HEK293 (cell line): Measurements from ENCODE around the gene SLC7A6.

Experiments
- BCL11A ChIP-seq: fragments of 450-650 bp; formaldehyde crosslinking; IDR thresholded peaks from 2 replicates; pipeline ENCODE4 v1.5.1; 2016; ENCODE audit warnings: low read depth, missing biosample characterization, missing genetic modification characterization
- CTCF ChIP-seq: fragments of 450-650 bp; formaldehyde crosslinking; IDR thresholded peaks from 2 replicates; pipeline ENCODE4 v1.5.1; 2016; ENCODE audit warnings: missing biosample characterization, missing genetic modification characterization
- HOXC10 ChIP-seq: sonication (generic); formaldehyde crosslinking; IDR thresholded peaks from 2 replicates; pipeline ENCODE4 v1.8.1; 2023; ENCODE audit warnings: mild to moderate bottlenecking, missing genetic modification reagents
- IKZF3 ChIP-seq: fragments of 450-650 bp; IDR thresholded peaks from 2 replicates; pipeline ENCODE4 v1.5.0; 2018; ENCODE audit warnings: missing biosample characterization, mild to moderate bottlenecking, missing genetic modification characterization, moderate library complexity
- PATZ1 ChIP-seq: fragments of 450-650 bp; formaldehyde crosslinking; IDR thresholded peaks from 2 replicates; pipeline ENCODE4 v1.5.1; 2016; ENCODE audit warnings: missing biosample characterization, missing genetic modification characterization
- SP2 ChIP-seq: fragments of 450-650 bp; formaldehyde crosslinking; IDR thresholded peaks from 2 replicates; pipeline ENCODE4 v1.5.1; 2016; ENCODE audit warnings: missing biosample characterization, missing genetic modification characterization
- ZBTB11 ChIP-seq: fragments of 450-650 bp; formaldehyde crosslinking; conservative IDR thresholded peaks from 2 replicates; pipeline ENCODE4 v1.5.1; 2016; ENCODE audit warnings: low read depth, missing biosample characterization, missing genetic modification characterization
- ZBTB20 ChIP-seq: fragments of 450-650 bp; formaldehyde crosslinking; IDR thresholded peaks from 2 replicates; pipeline ENCODE4 v1.5.1; 2016; ENCODE audit warnings: missing biosample characterization, missing genetic modification characterization
- ZEB2 ChIP-seq: fragments of 450-650 bp; formaldehyde crosslinking; IDR thresholded peaks from 2 replicates; pipeline ENCODE4 v1.5.1; 2016; ENCODE audit warnings: missing biosample characterization, missing genetic modification characterization
- ZNF121 ChIP-seq: fragments of 450-650 bp; formaldehyde crosslinking; IDR thresholded peaks from 2 replicates; pipeline ENCODE4 v1.5.1; 2016; ENCODE audit warnings: missing biosample characterization, missing genetic modification characterization
- ZNF394 ChIP-seq: fragments of 450-650 bp; formaldehyde crosslinking; IDR thresholded peaks from 2 replicates; pipeline ENCODE4 v1.5.1; 2016; ENCODE audit warnings: missing biosample characterization, missing genetic modification characterization, mild to moderate bottlenecking, moderate library complexity, borderline replicate concordance
- ZNF48 ChIP-seq: fragments of 450-650 bp; formaldehyde crosslinking; IDR thresholded peaks from 2 replicates; pipeline ENCODE4 v1.5.1; 2016; ENCODE audit warnings: missing biosample characterization, missing genetic modification characterization
- ZNF488 ChIP-seq: fragments of 450-650 bp; formaldehyde crosslinking; IDR thresholded peaks from 2 replicates; pipeline ENCODE4 v1.5.1; 2016; ENCODE audit warnings: missing biosample characterization, missing genetic modification characterization
- ZNF510 ChIP-seq: fragments of 450-650 bp; formaldehyde crosslinking; IDR thresholded peaks from 2 replicates; pipeline ENCODE4 v1.5.1; 2018; ENCODE audit warnings: mild to moderate bottlenecking, missing genetic modification characterization, missing biosample characterization; ENCODE audit not compliant: insufficient replicate concordance
- ZNF560 ChIP-seq: fragments of 450-650 bp; formaldehyde crosslinking; IDR thresholded peaks from 2 replicates; pipeline ENCODE4 v1.5.1; 2017; ENCODE audit warnings: missing biosample characterization, missing genetic modification characterization, borderline replicate concordance
- ZNF561 ChIP-seq: fragments of 450-650 bp; IDR thresholded peaks from 2 replicates; pipeline ENCODE4 v1.5.1; 2018; ENCODE audit warnings: missing biosample characterization, missing genetic modification characterization, borderline replicate concordance
- ZNF645 ChIP-seq: fragments of 450-650 bp; formaldehyde crosslinking; IDR thresholded peaks from 2 replicates; pipeline ENCODE4; 2016; ENCODE audit warnings: missing biosample characterization, missing genetic modification characterization
- ZSCAN4 ChIP-seq: fragments of 450-650 bp; formaldehyde crosslinking; IDR thresholded peaks from 2 replicates; pipeline ENCODE4 v1.5.1; 2017; ENCODE audit warnings: missing biosample characterization, missing genetic modification characterization

Gene SLC7A6

GRCh38 chr16:68236137-68236825 is 28.0 kb upstream of the SLC7A6 start (continued):
- peak; percentile 53 for TF ChIP-seq SP2 (tag by site-specific recombination)
- TF ChIP-seq ZBTB20 (tag by site-specific recombination) = peak; percentile 33
- no peak for TF ChIP-seq ZNF394 (tag by site-specific recombination)
- no peak for TF ChIP-seq ZBTB11 (tag by site-specific recombination)
- peak; percentile 39; the same call in 1 of the 2 replicates for TF ChIP-seq ZEB2 (tag by site-specific recombination)
- TF ChIP-seq HOXC10 = no peak
- no peak for TF ChIP-seq ZNF488 (tag by site-specific recombination)
- TF ChIP-seq IKZF3 = peak; percentile 60; the same call in 1 of the 2 replicates
- TF ChIP-seq ZNF561 = peak; percentile 62; the same call in 1 of the 2 replicates
- TF ChIP-seq ZNF510 (tag by site-specific recombination) = no peak
- TF ChIP-seq ZNF121 = no peak
- TF ChIP-seq PATZ1 = peak; percentile 82
- 0 out of 2 replicates have a peak, but pooled peaks have one; percentile 6 for TF ChIP-seq CTCF (tag by site-specific recombination)
- TF ChIP-seq ZNF560 (tag by site-specific recombination) = no peak
- no peak for TF ChIP-seq ZNF645 (tag by site-specific recombination)
- no peak for TF ChIP-seq ZSCAN4
- no peak for TF ChIP-seq ZNF48 (tag by site-specific recombination)
- TF ChIP-seq BCL11A (tag by site-specific recombination) = peak; percentile 65; the same call in 1 of the 2 replicates
